ENCODE measurements around the gene TPRX1. TPM values are rescaled to one million over a fixed set of nuclear protein-coding genes. Genes with fewer than 3 reads are reported as not detected.

The TPRX1 gene
- total and polyA plus RNA-seq, 2 experiments from 2014 or later: not detected

- Histone ChIP-seq H3K9me3 (ENCODE audit: low read depth) (no peaks in the 10 kb centered on the region), H3K36me3 (peaks cover 43% of the 10 kb centered on the region), H3K27ac (peak overlapping the region; percentile 75), H3K4me1 (ENCODE audit: low read depth) (no peaks in the 10 kb centered on the region), H3K4me3 (no peak overlapping the region), H3K27me3 (no peaks in the 10 kb centered on the region)
- DNase-seq (ENCODE audit: low read depth in 1 of 2, low spot score in 1 of 2): no peak
- no peak for TF ChIP-seq CTCF (IDR thresholded peaks at IDR 0.05; ENCODE audit: low read depth, low read length)
These were observed 17.8 kb downstream of the TPRX1 start for GRCh38 chr19:47786566-47786965.

GRCh38 chr19:47781590-47782262 lies 22.6 kb downstream of the TPRX1 start:
- Histone ChIP-seq H3K4me3 (no peak overlapping the region), H3K27me3 (no peaks in the 10 kb centered on the region), H3K36me3 (peaks cover 48% of the 10 kb centered on the region), H3K4me1 (ENCODE audit: low read depth) (peaks cover 11% of the 10 kb centered on the region), H3K27ac (peak overlapping the region; percentile 100), H3K9me3 (ENCODE audit: low read depth) (no peaks in the 10 kb centered on the region)
- no peak for TF ChIP-seq CTCF (IDR thresholded peaks at IDR 0.05; ENCODE audit: low read depth, low read length)
- no peak for DNase-seq (ENCODE audit: low read depth in 1 of 2, low spot score in 1 of 2)

GRCh38 chr19:47780215-47780551 lies 24.2 kb downstream of the TPRX1 start:
- Histone ChIP-seq H3K4me3 (peak overlapping the region; percentile 68), H3K36me3 (peaks cover 38% of the 10 kb centered on the region), H3K9me3 (ENCODE audit: low read depth) (no peaks in the 10 kb centered on the region), H3K27me3 (no peaks in the 10 kb centered on the region), H3K4me1 (ENCODE audit: low read depth) (peaks cover 11% of the 10 kb centered on the region), H3K27ac (peak overlapping the region; percentile 100)
- DNase-seq (ENCODE audit: low read depth in 1 of 2, low spot score in 1 of 2): no peak
- no peak for TF ChIP-seq CTCF (IDR thresholded peaks at IDR 0.05; ENCODE audit: low read depth, low read length)

- no peaks in the 10 kb centered on the region for H3K9me3 ChIP-seq (ENCODE audit: low read depth)
- H3K4me1 ChIP-seq (ENCODE audit: low read depth): peaks cover 11% of the 10 kb centered on the region
- H3K27me3 ChIP-seq: no peaks in the 10 kb centered on the region
- peak overlapping the region; percentile 68 for H3K4me3 ChIP-seq
- DNase-seq (ENCODE audit: low read depth in 1 of 2, low spot score in 1 of 2): peak in 1 of 2 donors; percentile 94
- H3K27ac ChIP-seq: peak overlapping the region; percentile 100
- H3K36me3 ChIP-seq: peaks cover 37% of the 10 kb centered on the region
- no peak for TF ChIP-seq CTCF (IDR thresholded peaks at IDR 0.05; ENCODE audit: low read depth, low read length)
These were observed 24.7 kb downstream of the TPRX1 start for GRCh38 chr19:47779524-47780214.

- Histone ChIP-seq H3K27me3 (no peaks in the 10 kb centered on the region), H3K4me1 (ENCODE audit: low read depth) (peaks cover 11% of the 10 kb centered on the region), H3K9me3 (ENCODE audit: low read depth) (no peaks in the 10 kb centered on the region), H3K27ac (peak overlapping the region; percentile 100), H3K36me3 (peaks cover 29% of the 10 kb centered on the region), H3K4me3 (peak overlapping the region; percentile 68)
- peak; percentile 22 to 24 for DNase-seq (ENCODE audit: low read depth in 1 of 2, low spot score in 1 of 2)
- TF ChIP-seq CTCF (IDR thresholded peaks at IDR 0.05; ENCODE audit: low read depth, low read length): no peak
These were observed 25.4 kb downstream of the TPRX1 start for GRCh38 chr19:47778954-47779351.
